OCI-M2 (cell line): ENCODE measurements around the gene ABHD11.
"Not testable (repeated sequence)": the region's sequence is repeated elsewhere in the genome, so short reads cannot be mapped to it uniquely, and the experiment has no call there.

Experiments used
- DNase-seq: peaks from one replicate; lab custom pipeline; 2025; ENCODE audit not compliant: unreplicated experiment; lab: John Stamatoyannopoulos, UW

ABHD11 gene

GRCh38 chr7:73738612-73739386 is at the start of gene ABHD11:
Gene ABHD11, minus strand, starts transcription at chr7:73738802. Its CDS starts 32 bp downstream, at chr7:73738770.
- DNase-seq, result peak; percentile 28

- not testable (repeated sequence) for DNase-seq
Observed at GRCh38 chr7:73787786-73788048, 49.1 kb upstream of the ABHD11 start.

- no peak for DNase-seq
Observed at GRCh38 chr7:73786588-73786987, 48.0 kb upstream of the ABHD11 start.

GRCh38 chr7:73779517-73779916 is 40.9 kb upstream of the ABHD11 start:
- no peak for DNase-seq

- no peak for DNase-seq
Observed at GRCh38 chr7:73778801-73779389, 40.3 kb upstream of the ABHD11 start.

- no peak for DNase-seq
Observed at GRCh38 chr7:73774923-73775322, 36.3 kb upstream of the ABHD11 start.

GRCh38 chr7:73773700-73774517 is 35.3 kb upstream of the ABHD11 start:
- DNase-seq, result no peak

GRCh38 chr7:73770860-73771670 is 32.5 kb upstream of the ABHD11 start:
- no peak for DNase-seq

- no peak for DNase-seq
Observed at GRCh38 chr7:73770002-73770859, 31.6 kb upstream of the ABHD11 start, which contains the start of gene CLDN3. Gene CLDN3, minus strand, starts transcription at chr7:73770270. Its CDS starts 221 bp downstream, at chr7:73770049.

- DNase-seq, result no peak
Observed at GRCh38 chr7:73769481-73770001, 30.9 kb upstream of the ABHD11 start.

GRCh38 chr7:73768641-73769480 is 30.3 kb upstream of the ABHD11 start:
- DNase-seq, result no peak

- DNase-seq, result no peak
Observed at GRCh38 chr7:73766556-73767229, 28.1 kb upstream of the ABHD11 start.

GRCh38 chr7:73762659-73762999 is 24.0 kb upstream of the ABHD11 start:
- DNase-seq, result no peak

- DNase-seq, result no peak
Observed at GRCh38 chr7:73761854-73762658, 23.5 kb upstream of the ABHD11 start.

GRCh38 chr7:73758581-73759138 is 20.1 kb upstream of the ABHD11 start:
- DNase-seq, result no peak

- peak; percentile 36 for DNase-seq
Observed at GRCh38 chr7:73749931-73750776, 11.6 kb upstream of the ABHD11 start.

- no peak for DNase-seq
Observed at GRCh38 chr7:73746378-73746777, 7.8 kb upstream of the ABHD11 start.
